IMR-90 (cell line): ENCODE data around the gene MYEOV. TPM values are rescaled to one million over a fixed set of nuclear protein-coding genes. Genes with fewer than 3 reads are reported as not detected.

Experiments used
- ATAC-seq: fragments of 200-7000 bp; cut with Tn5 transposase; 2 replicates; pipeline ENCODE4 v1.9.1; 2020; ENCODE audit warnings: low read depth, mild to moderate bottlenecking, moderate library complexity
- BruUV-seq: library from RNA; stranded (reverse); fragments of 400-500 nt; replicated peaks from 2 replicates; lab custom pipeline; 2021; lab: Mats Ljungman, UMichigan
- CTCF ChIA-PET: fragments of 300-600 bp; formaldehyde crosslinking; extraction: SDS; loops from one replicate; lab custom pipeline; 2021; ENCODE audit warnings: antibody characterized with exemption; lab: Yijun Ruan, JAX
- POLR2A ChIA-PET: fragments of 300-600 bp; sonication (Branson Sonifier 250); formaldehyde crosslinking; loops from one replicate; lab custom pipeline; 2022; ENCODE audit warnings: antibody characterized with exemption; ENCODE audit not compliant: unreplicated experiment; lab: Charles Lee
- DNase-seq: peaks from one replicate; pipeline ENCODE4 v3.0.0; 2013
- H2AFZ ChIP-seq: replicated peaks from 2 replicates; pipeline ENCODE3; 2013; ENCODE audit warnings: low read length, mild to moderate bottlenecking; ENCODE audit not compliant: poor library complexity
- H2AK5ac ChIP-seq: 2 replicates; pipeline ENCODE4 v1.6.1; 2013; ENCODE audit warnings: low read depth, low read length, inconsistent platforms
- H2AK9ac ChIP-seq: replicated peaks from 2 replicates; pipeline ENCODE3; 2013; ENCODE audit warnings: mild to moderate bottlenecking, low read depth, low read length, moderate library complexity; ENCODE audit not compliant: poor library complexity
- H2BK120ac ChIP-seq: 2 replicates; pipeline ENCODE4 v1.6.1; 2013; ENCODE audit warnings: low read depth, low read length, inconsistent platforms
- H2BK15ac ChIP-seq: 3 replicates; pipeline ENCODE4 v1.6.1; 2013; ENCODE audit warnings: low read depth, low read length, inconsistent platforms
- H2BK20ac ChIP-seq: 2 replicates; pipeline ENCODE4 v1.6.1; 2013; ENCODE audit warnings: low read depth, mild to moderate bottlenecking, inconsistent platforms, low read length, moderate library complexity
- H2BK5ac ChIP-seq: 2 replicates; pipeline ENCODE4 v1.6.1; 2013; ENCODE audit warnings: mild to moderate bottlenecking, low read depth, low read length, inconsistent platforms; ENCODE audit not compliant: poor library complexity, severe bottlenecking
- H3K14ac ChIP-seq: replicated peaks from 2 replicates; pipeline ENCODE4 v1.6.1; 2013; ENCODE audit warnings: low read depth, low read length, inconsistent platforms
- H3K18ac ChIP-seq: 2 replicates; pipeline ENCODE4 v1.6.1; 2013; ENCODE audit warnings: low read depth, low read length, control low read depth
- H3K23ac ChIP-seq: 2 replicates; pipeline ENCODE4 v1.6.1; 2013; ENCODE audit warnings: low read depth, low read length, inconsistent platforms
- H3K27ac ChIP-seq: 2 replicates; pipeline ENCODE4 v1.5.1; 2013; ENCODE audit warnings: mild to moderate bottlenecking, control low read depth, low read length; ENCODE audit not compliant: insufficient read depth
- H3K27me3 ChIP-seq: 2 replicates; pipeline ENCODE4 v1.6.1; 2013; ENCODE audit warnings: low read length; ENCODE audit not compliant: control insufficient read depth, insufficient read depth
- H3K36me3 ChIP-seq: 2 replicates; pipeline ENCODE4 v1.6.1; 2013; ENCODE audit warnings: low read length, mixed read lengths; ENCODE audit not compliant: control insufficient read depth, insufficient read depth
- H3K4ac ChIP-seq: 2 replicates; pipeline ENCODE4 v1.6.1; 2013; ENCODE audit warnings: low read depth, low read length, inconsistent platforms
- H3K4me1 ChIP-seq: 2 replicates; pipeline ENCODE4 v1.6.1; 2013; ENCODE audit warnings: low read length, mixed read lengths; ENCODE audit not compliant: control insufficient read depth, insufficient read depth
- H3K4me2 ChIP-seq: 2 replicates; pipeline ENCODE4 v1.6.1; 2013; ENCODE audit warnings: low read depth, mild to moderate bottlenecking, control low read depth, low read length, moderate library complexity
- H3K4me3 ChIP-seq: 2 replicates; pipeline ENCODE4 v1.5.1; 2013; ENCODE audit warnings: low read depth, mild to moderate bottlenecking, control low read depth, low read length, moderate library complexity; ENCODE audit not compliant: insufficient read depth
- H3K56ac ChIP-seq: 2 replicates; pipeline ENCODE4 v1.6.1; 2013; ENCODE audit warnings: low read length, inconsistent platforms; ENCODE audit not compliant: insufficient read depth; ENCODE audit errors: extremely low read depth
- H3K79me1 ChIP-seq, 2 experiments: 2 replicates each; pipeline ENCODE4 v1.6.1; 2013; ENCODE audit warnings: low read length in 2 of 2, inconsistent platforms in 1 of 2, low read depth in 1 of 2
- H3K9ac ChIP-seq: 2 replicates; pipeline ENCODE4 v1.6.1; 2013; ENCODE audit warnings: low read depth, low read length, control low read depth
- H3K9me1 ChIP-seq: 2 replicates; pipeline ENCODE4 v1.6.1; 2013; ENCODE audit warnings: low read length, inconsistent platforms; ENCODE audit not compliant: insufficient read depth
- H3K9me3 ChIP-seq: 2 replicates; pipeline ENCODE4 v1.6.1; 2013; ENCODE audit warnings: low read length; ENCODE audit not compliant: control insufficient read depth, insufficient read depth
- H4K20me1 ChIP-seq: 2 replicates; pipeline ENCODE4 v1.6.1; 2013; ENCODE audit warnings: low read length, inconsistent platforms; ENCODE audit not compliant: insufficient read depth
- H4K5ac ChIP-seq: 2 replicates; pipeline ENCODE4 v1.6.1; 2013; ENCODE audit warnings: mild to moderate bottlenecking, low read depth, low read length, control low read depth
- H4K8ac ChIP-seq, 2 experiments: 2 replicates each; pipeline ENCODE4 v1.6.1; 2013; ENCODE audit warnings: low read depth in 2 of 2, low read length in 2 of 2, control low read depth in 1 of 2, inconsistent platforms in 1 of 2
- H4K91ac ChIP-seq: 2 replicates; pipeline ENCODE4 v1.6.1; 2013; ENCODE audit warnings: low read depth, low read length, inconsistent platforms; ENCODE audit not compliant: insufficient read depth
- CEBPB ChIP-seq: IDR thresholded peaks from 2 replicates; pipeline ENCODE4 v1.6.1; 2012; ENCODE audit warnings: low read depth, low read length, improper control_type of control experiment
- CHD1 ChIP-seq: IDR thresholded peaks from 2 replicates; pipeline ENCODE4 v1.6.1; 2012; ENCODE audit warnings: low read depth, low read length, improper control_type of control experiment
- CTCF ChIP-seq: conservative IDR thresholded peaks from 2 replicates; pipeline ENCODE4 v1.5.1; 2012; ENCODE audit warnings: mild to moderate bottlenecking, low read depth, low read length, improper control_type of control experiment
- ELK1 ChIP-seq: fragments of 150-350 bp; IDR thresholded peaks from 2 replicates; pipeline ENCODE4 v1.6.1; 2016; ENCODE audit warnings: low read depth, mild to moderate bottlenecking, low read length, moderate library complexity, borderline replicate concordance
- FOS ChIP-seq: fragments of 150-350 bp; IDR thresholded peaks from 2 replicates; pipeline ENCODE4 v1.6.1; 2016; ENCODE audit warnings: low read depth, low read length
- MAFK ChIP-seq: IDR thresholded peaks from 2 replicates; pipeline ENCODE4 v1.6.1; 2012; ENCODE audit warnings: low read depth, low read length, improper control_type of control experiment
- MAZ ChIP-seq: IDR thresholded peaks from 2 replicates; pipeline ENCODE4 v1.6.1; 2012; ENCODE audit warnings: low read depth, mild to moderate bottlenecking, low read length, improper control_type of control experiment, moderate library complexity, borderline replicate concordance
- MXI1 ChIP-seq: IDR thresholded peaks from 2 replicates; pipeline ENCODE4 v1.6.1; 2012; ENCODE audit warnings: low read depth, mild to moderate bottlenecking, low read length, moderate library complexity, borderline replicate concordance
- NFE2L2 ChIP-seq: fragments of 150-350 bp; IDR thresholded peaks from 2 replicates; pipeline ENCODE4 v1.6.1; 2016; ENCODE audit warnings: low read depth, mild to moderate bottlenecking, low read length
- RCOR1 ChIP-seq: IDR thresholded peaks from 2 replicates; pipeline ENCODE4 v1.6.1; 2012; ENCODE audit warnings: mild to moderate bottlenecking, low read length, improper control_type of control experiment; ENCODE audit not compliant: insufficient replicate concordance
- RFX5 ChIP-seq: IDR thresholded peaks from 2 replicates; pipeline ENCODE4 v1.8.0; 2012; ENCODE audit warnings: low read depth, mild to moderate bottlenecking, low read length, moderate library complexity
- SMC3 ChIP-seq: fragments of 150-350 bp; IDR thresholded peaks from 2 replicates; pipeline ENCODE4 v1.6.1; 2016; ENCODE audit warnings: low read depth, mild to moderate bottlenecking, antibody characterized with exemption, low read length, moderate library complexity
- USF2 ChIP-seq: fragments of 150-350 bp; IDR thresholded peaks from 2 replicates; pipeline ENCODE4 v1.6.1; 2017; ENCODE audit warnings: mild to moderate bottlenecking, antibody characterized with exemption, low read length, low read depth
- WGBS, 2 experiments: methylation state at CpG; one replicate each; pipeline versions ENCODE4 v1.1.5 to v1.1.7; 2013; ENCODE audit warnings: missing lambda C conversion rate in 2 of 2; ENCODE audit not compliant: insufficient read length in 1 of 2; ENCODE audit errors: extremely low coverage in 2 of 2; 5-methylcytosine and 5-hydroxymethylcytosine counted together
- dilution Hi-C: fragments of 300-500 bp; cut with HindIII; formaldehyde crosslinking; loops from one replicate; pipeline ENCODE4 v1.14.3; 2018; ENCODE audit warnings: low sequenced_read_pairs; ENCODE audit not compliant: unreplicated experiment
- in situ Hi-C: fragments of 300-500 bp; cut with MboI; formaldehyde crosslinking; loops from 3 replicates; pipeline ENCODE4 v1.14.3; 2019; ENCODE audit warnings: low sequenced_read_pairs, inconsistent platforms, mixed read lengths
- intact Hi-C: fragments of 100-400 bp; cut with micrococcal nuclease; formaldehyde crosslinking; loops from 2 replicates; pipeline ENCODE4 v1.10.0; 2022
- polyA plus RNA-seq, 3 experiments: library from polyadenylated mRNA; depleted of rRNA; stranded (reverse); fragments of >200 nt; gene quantifications; 2 replicates each; pipeline ENCODE4 v1.2.3, GENCODE V29; 2012; ENCODE audit warnings: low replicate concordance in 1 of 3
- total RNA-seq: library from RNA; depleted of rRNA; stranded (reverse); fragments of >200 nt; gene quantifications from 2 replicates; pipeline ENCODE4 v1.2.3, GENCODE V29; 2012

Gene MYEOV
- total and polyA plus RNA-seq, 2 of the 4 experiments (the other 2 are of a cell fraction) = 5.8 to 6.8 TPM

GRCh38 chr11:69298267-69299022 is 4.5 kb downstream of the MYEOV start:
- Histone ChIP-seq H3K56ac (peak overlapping the region; percentile 84), H3K9me1 (peaks cover 38% of the 10 kb centered on the region), H2BK5ac (peak overlapping the region; percentile 97), H3K4me1 (peaks cover 55% of the 10 kb centered on the region), H2AK5ac (peak overlapping the region; percentile 100), H3K23ac (peak overlapping the region; percentile 98), H2AFZ (peak overlapping the region; percentile 78), H3K18ac (peak overlapping the region; percentile 82), H3K36me3 (no peaks in the 10 kb centered on the region), H3K79me1 (peaks cover 9 to 57% of the 10 kb centered on the region in 2 experiments; a peak in 3 of 4 replicates), H4K20me1 (no peaks in the 10 kb centered on the region; the same call in 1 of the 2 replicates), H2AK9ac (peak overlapping the region; percentile 100), H3K4ac (peak overlapping the region; percentile 100), H3K9ac (peak overlapping the region; percentile 30), H3K27me3 (no peaks in the 10 kb centered on the region), H4K8ac (peak overlapping the region; percentile 95 to 97), H2BK120ac (peak overlapping the region; percentile 99), H3K4me2 (peak overlapping the region; percentile 51), H3K4me3 (no peak overlapping the region), H4K91ac (peak overlapping the region; percentile 98), H2BK20ac (peak overlapping the region; percentile 100), H3K9me3 (no peaks in the 10 kb centered on the region), H3K27ac (peak overlapping the region; percentile 92), H3K14ac (peak overlapping the region; percentile 98), H2BK15ac (peak overlapping the region; percentile 91), H4K5ac (peak overlapping the region; percentile 93)
- ATAC-seq (peak; percentile 40), DNase-seq (peak; percentile 82)
- CTCF ChIA-PET = no interaction called here
- BruUV-seq = no TSS peak
- WGBS, 2 experiments = 0% methylated on average over 6 of the region's 22 CpGs; no CpG with 5 or more reads in 1 of the 2 experiments
- in situ Hi-C loops (no loop called here), dilution Hi-C loops (no loop called here), intact Hi-C loops (loop anchor here (10.0 kb wide), 1 partner anchor 164 kb away; no protein-coding TSS in a partner anchor)
- POLR2A ChIA-PET = interaction anchor here (0.6 to 2.4 kb wide), 4 partner anchors 55 to 346 kb away, joined by 3 to 11 read pairs (median 4); no protein-coding TSS in a partner anchor
- TF ChIP-seq FOS = peak; percentile 61
- no peak for TF ChIP-seq ELK1
- TF ChIP-seq CEBPB = no peak
- TF ChIP-seq MXI1 = no peak
- TF ChIP-seq RCOR1 = no peak
- no peak for TF ChIP-seq SMC3
- TF ChIP-seq MAZ = no peak
- TF ChIP-seq NFE2L2 = no peak
- TF ChIP-seq MAFK = no peak
- no peak for TF ChIP-seq RFX5
- no peak for TF ChIP-seq USF2
- TF ChIP-seq CTCF = no peak
- no peak for TF ChIP-seq CHD1
